MCF 10A (cell line): Measurements from ENCODE around the gene ITIH1. TPM values are rescaled to one million over a fixed set of nuclear protein-coding genes. Genes with fewer than 3 reads are reported as not detected.
A peak's percentile ranks its signal among the peaks of the same experiment; 100 is the strongest.

Experiments used
- BruUV-seq: library from RNA; stranded (reverse); fragments of 400-500 nt; replicated peaks from 2 replicates; lab custom pipeline; 2021; lab: Mats Ljungman, UMichigan
- CTCF ChIA-PET: fragments of 300-600 bp; sonication (Branson Sonifier 250); formaldehyde crosslinking; extraction: SDS; loops from one replicate; lab custom pipeline; 2021; ENCODE audit warnings: antibody characterized with exemption, inconsistent platforms; lab: Yijun Ruan, JAX
- POLR2A ChIA-PET: fragments of 300-600, 350-650 bp; sonication (Branson Sonifier 250); formaldehyde crosslinking; extraction: SDS; loops from one replicate; lab custom pipeline; 2020; ENCODE audit warnings: antibody characterized with exemption, inconsistent platforms; lab: Yijun Ruan, JAX
- DNase-seq: peaks from one replicate; pipeline ENCODE4 v3.0.0-alpha.2; 2018; ENCODE audit not compliant: unreplicated experiment
- H3K27ac Mint-ChIP-seq: one replicate; pipeline ENCODE4 v1.8.0; 2022; ENCODE audit warnings: mild to moderate bottlenecking, low read depth, mixed read lengths; ENCODE audit not compliant: unreplicated experiment
- H3K27me3 Mint-ChIP-seq: one replicate; pipeline ENCODE4 v1.8.0; 2022; ENCODE audit warnings: mixed read lengths; ENCODE audit not compliant: insufficient read depth, unreplicated experiment
- H3K36me3 Mint-ChIP-seq: one replicate; pipeline ENCODE4 v1.8.0; 2022; ENCODE audit warnings: mild to moderate bottlenecking, moderate library complexity, mixed read lengths; ENCODE audit not compliant: insufficient read depth, unreplicated experiment
- H3K4me1 Mint-ChIP-seq: one replicate; pipeline ENCODE4 v1.8.0; 2022; ENCODE audit warnings: mixed read lengths; ENCODE audit not compliant: insufficient read depth, unreplicated experiment
- H3K4me3 Mint-ChIP-seq: one replicate; pipeline ENCODE4 v1.8.0; 2022; ENCODE audit warnings: mild to moderate bottlenecking, moderate library complexity, mixed read lengths; ENCODE audit not compliant: unreplicated experiment
- H3K9me3 Mint-ChIP-seq: one replicate; pipeline ENCODE4 v1.8.0; 2022; ENCODE audit warnings: mixed read lengths; ENCODE audit not compliant: unreplicated experiment
- intact Hi-C: fragments of 100-400 bp; cut with micrococcal nuclease; formaldehyde crosslinking; loops from 2 replicates; pipeline ENCODE4 v1.14.1; 2022
- total RNA-seq: library from RNA; stranded (reverse); gene quantifications from 2 replicates; pipeline ENCODE4 v1.2.3, GENCODE V29; 2022
- TF ChIP-seq, protein P1 (sequence below): fragments of 200-600 bp; IDR thresholded peaks from one replicate; pipeline ENCODE4 v1.8.0; 2022; ENCODE audit warnings: antibody characterized with exemption, mild to moderate bottlenecking; ENCODE audit not compliant: unreplicated experiment

The ITIH1 gene
- total RNA-seq, 1 experiment from 2014 or later: not detected

DNA sequence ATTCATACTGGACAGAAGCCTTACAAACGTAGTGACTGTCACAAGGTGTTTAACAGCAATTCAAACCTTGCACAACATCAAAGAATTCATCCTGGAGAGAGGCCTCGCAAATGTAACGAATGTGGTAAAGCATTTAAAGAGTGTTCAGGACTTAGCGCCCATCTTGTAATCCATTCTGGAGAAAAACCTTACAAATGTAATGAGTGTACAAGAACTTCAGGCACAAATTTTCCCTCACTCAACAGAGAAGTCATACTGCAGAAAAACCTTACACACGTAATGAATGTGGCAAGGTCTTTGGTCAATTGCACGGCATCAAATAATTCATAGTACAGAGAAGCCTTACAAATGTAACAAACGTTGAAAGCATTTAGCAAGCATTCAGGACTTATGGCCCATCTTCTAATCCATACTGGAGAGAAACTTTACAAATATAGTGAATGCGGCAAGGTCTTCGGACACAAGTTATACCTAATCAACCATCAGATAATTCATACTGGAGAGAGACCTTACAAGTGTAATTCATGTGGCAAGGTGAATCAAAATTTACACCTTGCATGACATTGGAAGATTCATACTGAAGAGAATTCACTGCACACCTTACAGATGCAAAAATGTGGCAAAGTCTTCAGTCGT is 44.0 kb upstream of the ITIH1 start:
- Mint-ChIP-seq H3K9me3 (no peaks in the 10 kb centered on the region), H3K27me3 (no peaks in the 10 kb centered on the region), H3K4me3 (no peak overlapping the region), H3K27ac (no peak overlapping the region), H3K36me3 (peaks cover 83% of the 10 kb centered on the region), H3K4me1 (no peaks in the 10 kb centered on the region)
- no TSS peak for BruUV-seq
- DNase-seq: no peak
- ChIA-PET POLR2A (interaction anchor here (0.6 kb wide), 1 partner anchor 10 kb away, joined by 3 read pairs; no protein-coding TSS in a partner anchor), CTCF (interaction anchor here (0.5 kb wide), 1 partner anchor 10 kb away, joined by 4 read pairs; no protein-coding TSS in a partner anchor)
- intact Hi-C loops: no loop called here
- TF ChIP-seq, protein P1, sequence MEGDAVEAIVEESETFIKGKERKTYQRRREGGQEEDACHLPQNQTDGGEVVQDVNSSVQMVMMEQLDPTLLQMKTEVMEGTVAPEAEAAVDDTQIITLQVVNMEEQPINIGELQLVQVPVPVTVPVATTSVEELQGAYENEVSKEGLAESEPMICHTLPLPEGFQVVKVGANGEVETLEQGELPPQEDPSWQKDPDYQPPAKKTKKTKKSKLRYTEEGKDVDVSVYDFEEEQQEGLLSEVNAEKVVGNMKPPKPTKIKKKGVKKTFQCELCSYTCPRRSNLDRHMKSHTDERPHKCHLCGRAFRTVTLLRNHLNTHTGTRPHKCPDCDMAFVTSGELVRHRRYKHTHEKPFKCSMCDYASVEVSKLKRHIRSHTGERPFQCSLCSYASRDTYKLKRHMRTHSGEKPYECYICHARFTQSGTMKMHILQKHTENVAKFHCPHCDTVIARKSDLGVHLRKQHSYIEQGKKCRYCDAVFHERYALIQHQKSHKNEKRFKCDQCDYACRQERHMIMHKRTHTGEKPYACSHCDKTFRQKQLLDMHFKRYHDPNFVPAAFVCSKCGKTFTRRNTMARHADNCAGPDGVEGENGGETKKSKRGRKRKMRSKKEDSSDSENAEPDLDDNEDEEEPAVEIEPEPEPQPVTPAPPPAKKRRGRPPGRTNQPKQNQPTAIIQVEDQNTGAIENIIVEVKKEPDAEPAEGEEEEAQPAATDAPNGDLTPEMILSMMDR: no peak

DNA sequence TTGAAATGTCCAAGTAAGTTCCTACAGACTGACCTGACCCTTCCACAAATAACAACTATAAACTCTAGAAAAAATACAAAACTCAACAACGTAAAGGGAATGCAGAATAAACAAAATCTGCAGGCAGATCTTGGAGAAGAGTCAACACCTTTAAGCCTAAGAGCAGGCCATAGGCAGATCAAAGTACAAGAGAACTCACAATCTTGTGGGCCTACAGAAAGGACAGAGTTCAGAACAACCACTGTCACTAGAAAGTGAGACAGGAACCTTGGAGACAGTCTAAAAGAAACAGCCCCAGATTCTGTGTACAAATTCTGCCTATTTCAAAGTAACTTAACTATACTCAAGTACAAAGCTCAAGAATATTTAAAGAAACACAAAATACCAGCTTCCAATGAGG is 37.7 kb upstream of the ITIH1 start:
- TF ChIP-seq, protein P1: no peak
- ChIA-PET POLR2A (interaction anchor here (0.7 kb wide), 1 partner anchor 1260 kb away, joined by 3 read pairs; no protein-coding TSS in a partner anchor), CTCF (interaction anchor here (0.6 to 1.4 kb wide), 2 partner anchors 317 to 331 kb away, joined by 3 read pairs; no protein-coding TSS in a partner anchor)
- no peak overlapping the region for H3K4me3 Mint-ChIP-seq
- H3K27me3 Mint-ChIP-seq: no peaks in the 10 kb centered on the region
- BruUV-seq: no TSS peak
- intact Hi-C loops: no loop called here
- DNase-seq: no peak
- H3K4me1 Mint-ChIP-seq: no peaks in the 10 kb centered on the region
- no peak overlapping the region for H3K27ac Mint-ChIP-seq
- no peaks in the 10 kb centered on the region for H3K9me3 Mint-ChIP-seq
- H3K36me3 Mint-ChIP-seq: peaks cover 85% of the 10 kb centered on the region

DNA sequence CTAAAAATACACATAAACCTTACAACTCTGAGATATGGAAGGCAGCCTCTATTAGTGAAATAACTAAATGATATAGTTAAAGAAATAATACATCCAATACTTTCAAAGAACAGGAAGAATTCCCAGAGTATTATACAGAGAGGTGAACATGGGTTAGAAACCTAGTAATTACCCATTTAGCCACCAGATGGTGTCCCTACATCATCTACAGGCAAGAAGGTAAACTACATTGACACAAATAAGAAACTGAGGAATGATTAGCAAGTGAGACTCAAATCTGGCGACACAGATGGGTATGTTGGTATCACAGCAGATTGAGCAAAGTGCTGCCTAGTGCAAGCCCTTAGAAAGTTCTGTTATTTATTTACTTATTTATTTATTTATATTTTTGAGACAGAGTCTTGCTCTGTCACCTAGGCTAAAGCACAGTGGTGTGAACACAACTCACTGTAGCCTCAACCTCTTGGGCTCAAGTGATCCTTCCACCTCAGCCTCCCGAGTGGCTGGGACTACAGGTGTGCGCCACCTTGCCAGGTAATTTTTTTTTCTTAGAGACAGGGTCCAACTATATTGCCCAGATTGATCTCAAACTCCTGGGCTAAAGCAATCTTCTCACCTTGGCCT is 34.9 kb upstream of the ITIH1 start:
- intact Hi-C loops: loop anchor here (1.0 to 2.0 kb wide), 4 partner anchors 78 to 330 kb away; no protein-coding TSS in a partner anchor
- CTCF ChIA-PET: interaction anchor here (0.6 to 2.5 kb wide), 22 partner anchors 8 to 453 kb away, joined by 3 to 21 read pairs (median 4); no protein-coding TSS in a partner anchor
- Mint-ChIP-seq H3K27ac (no peak overlapping the region), H3K36me3 (peaks cover 89% of the 10 kb centered on the region), H3K4me1 (no peaks in the 10 kb centered on the region), H3K27me3 (no peaks in the 10 kb centered on the region), H3K4me3 (no peak overlapping the region), H3K9me3 (no peaks in the 10 kb centered on the region)
- TF ChIP-seq, protein P1: peak; percentile 75
- BruUV-seq: no TSS peak
- DNase-seq: peak; percentile 51
- POLR2A ChIA-PET: no interaction called here

DNA sequence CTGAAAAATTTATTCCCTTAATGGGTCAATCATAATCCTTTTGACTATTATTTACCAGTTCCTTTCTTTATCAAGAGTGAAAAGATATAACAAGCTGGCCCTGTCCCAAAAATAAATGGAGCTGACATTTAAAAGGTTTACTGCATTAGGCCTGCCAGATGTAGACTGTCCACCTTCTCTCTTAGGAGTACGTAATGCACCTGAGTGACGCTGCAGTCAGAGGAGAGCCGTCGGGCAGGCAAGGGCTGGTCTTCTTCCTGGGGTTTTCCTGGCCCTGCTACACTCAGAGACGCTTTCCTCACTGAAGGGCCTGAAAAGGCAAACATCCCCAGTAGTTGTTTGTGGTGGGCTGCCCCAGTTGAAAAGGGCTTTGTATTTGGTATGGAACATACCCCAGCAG is 34.2 kb upstream of the ITIH1 start:
- intact Hi-C loops: loop anchor here (2.0 kb wide), 1 partner anchor 78 kb away; no protein-coding TSS in a partner anchor
- no peak overlapping the region for H3K4me3 Mint-ChIP-seq
- no peaks in the 10 kb centered on the region for H3K4me1 Mint-ChIP-seq
- no peaks in the 10 kb centered on the region for H3K9me3 Mint-ChIP-seq
- BruUV-seq: no TSS peak
- H3K27me3 Mint-ChIP-seq: no peaks in the 10 kb centered on the region
- TF ChIP-seq, protein P1: no peak
- ChIA-PET CTCF (interaction anchor here (0.7 to 1.4 kb wide), 12 partner anchors 10 to 336 kb away, joined by 3 to 14 read pairs (median 3); no protein-coding TSS in a partner anchor), POLR2A (interaction anchor here (1.5 kb wide), 1 partner anchor 20 kb away, joined by 4 read pairs; no protein-coding TSS in a partner anchor)
- H3K36me3 Mint-ChIP-seq: peaks cover 89% of the 10 kb centered on the region
- no peak overlapping the region for H3K27ac Mint-ChIP-seq
- DNase-seq: no peak
